Muscle of leg (tissue), 11 donors: ENCODE measurements around the gene SMAD9. TPM values are rescaled to one million over a fixed set of nuclear protein-coding genes. Genes with fewer than 3 reads are reported as not detected.

Experiments used
- DNase-seq: peaks from one replicate; pipeline ENCODE4 v3.0.0; 2013
- H3K27ac ChIP-seq: one replicate; pipeline ENCODE4 v1.5.1; 2013; ENCODE audit warnings: mild to moderate bottlenecking, low read length, control low read depth
- H3K27me3 ChIP-seq: one replicate; pipeline ENCODE4 v1.6.1; 2013; ENCODE audit warnings: low read length; ENCODE audit not compliant: control insufficient read depth, insufficient read depth
- H3K36me3 ChIP-seq: one replicate; pipeline ENCODE4 v1.6.1; 2013; ENCODE audit warnings: low read length; ENCODE audit not compliant: control insufficient read depth, insufficient read depth
- H3K4me1 ChIP-seq: one replicate; pipeline ENCODE4 v1.6.1; 2013; ENCODE audit warnings: low read length; ENCODE audit not compliant: control insufficient read depth, insufficient read depth
- H3K4me3 ChIP-seq: one replicate; pipeline ENCODE4 v1.5.1; 2013; ENCODE audit warnings: low read length, control low read depth
- H3K9me3 ChIP-seq: replicated peaks from 2 replicates; pipeline ENCODE4 v1.6.1; 2013; ENCODE audit warnings: low read depth, low read length; ENCODE audit not compliant: control insufficient read depth
- WGBS: methylation state at CpG from one replicate; pipeline ENCODE4 v1.1.5; 2013; ENCODE audit warnings: missing lambda C conversion rate; ENCODE audit not compliant: insufficient coverage; 5-methylcytosine and 5-hydroxymethylcytosine counted together
- polyA plus RNA-seq, 8 donors: library from polyadenylated mRNA; unstranded; fragments of 120-200 nt; gene quantifications; one replicate each; pipeline versions ENCODE4 v1.2.1 to v1.2.3, GENCODE V29; 2013; ENCODE audit warnings: inconsistent platforms in 1 of 8, low replicate concordance in 1 of 8; ENCODE audit not compliant: insufficient read length in 8 of 8, insufficient read depth in 1 of 8
- total RNA-seq: library from RNA; stranded (reverse); fragments of 120-200 nt; gene quantifications from one replicate; pipeline ENCODE4 v1.2.4, GENCODE V29; 2013

Gene SMAD9
- total and polyA plus RNA-seq, 9 donors = 12.2 to 20.1 (median 15.8) TPM

DNA sequence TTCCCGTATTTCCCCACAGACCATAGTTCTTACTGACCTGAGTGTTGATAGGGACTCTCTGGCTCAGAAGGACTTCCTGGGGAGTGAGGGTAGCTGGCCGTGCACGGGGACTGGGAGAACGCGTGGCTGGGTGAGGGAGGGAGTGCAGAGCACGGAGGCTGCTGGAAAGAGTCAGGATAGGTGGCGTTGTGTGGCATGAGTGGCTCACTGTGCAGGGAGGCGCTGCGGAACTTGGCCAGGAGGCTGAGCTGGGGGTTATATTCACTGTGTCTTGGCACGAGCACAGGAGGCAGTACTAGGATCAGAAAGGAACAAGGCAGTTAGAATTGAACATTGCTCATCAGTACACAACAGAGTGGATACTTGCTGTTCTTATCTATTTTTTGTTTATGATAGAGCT is 47.4 kb downstream of the SMAD9 start:
- 76% methylated on average over 7 of the region's 10 CpGs for WGBS
- no peak for DNase-seq
- peaks cover 15% of the 10 kb centered on the region for H3K36me3 ChIP-seq
- H3K27me3 ChIP-seq = no peaks in the 10 kb centered on the region
- H3K9me3 ChIP-seq = no peaks in the 10 kb centered on the region
- no peak overlapping the region for H3K27ac ChIP-seq
- H3K4me1 ChIP-seq = no peaks in the 10 kb centered on the region
- H3K4me3 ChIP-seq = no peak overlapping the region

DNA sequence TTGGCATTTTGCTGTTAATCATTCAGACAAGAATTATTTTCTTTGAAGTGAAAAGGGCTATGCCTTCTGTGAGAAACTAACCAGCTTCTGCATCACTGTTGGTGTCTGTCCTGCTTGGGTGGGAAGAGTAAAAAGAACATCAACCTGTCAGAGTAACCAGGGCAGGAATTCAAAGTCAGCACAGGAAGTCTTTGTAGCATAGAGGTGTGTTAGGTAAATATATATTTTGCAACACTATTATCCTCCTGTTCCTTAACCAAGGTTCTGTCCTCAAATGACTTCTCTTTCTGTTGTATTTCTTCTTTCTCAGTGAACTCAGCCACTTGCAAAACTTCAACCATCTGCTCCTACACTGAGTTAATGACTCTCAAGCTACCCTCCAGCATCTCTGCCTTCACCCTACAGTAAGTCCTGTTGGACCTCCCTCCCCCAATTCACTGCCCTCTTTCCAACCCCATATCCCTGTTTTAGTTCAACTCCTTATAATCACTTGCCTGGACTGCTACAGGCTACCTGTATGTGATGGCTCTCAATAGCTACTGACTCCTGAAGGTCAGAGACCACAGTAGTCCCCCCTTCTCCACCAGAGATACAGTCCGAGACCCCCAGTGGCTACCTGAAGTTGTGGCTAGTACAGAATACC is 49.9 kb downstream of the SMAD9 start:
- WGBS = no CpG with 5 or more reads among the region's 1 CpG
- H3K27me3 ChIP-seq = no peaks in the 10 kb centered on the region
- DNase-seq = no peak
- no peak overlapping the region for H3K27ac ChIP-seq
- H3K4me1 ChIP-seq = no peaks in the 10 kb centered on the region
- no peak overlapping the region for H3K4me3 ChIP-seq
- H3K36me3 ChIP-seq = peaks cover 23% of the 10 kb centered on the region
- no peaks in the 10 kb centered on the region for H3K9me3 ChIP-seq

DNA sequence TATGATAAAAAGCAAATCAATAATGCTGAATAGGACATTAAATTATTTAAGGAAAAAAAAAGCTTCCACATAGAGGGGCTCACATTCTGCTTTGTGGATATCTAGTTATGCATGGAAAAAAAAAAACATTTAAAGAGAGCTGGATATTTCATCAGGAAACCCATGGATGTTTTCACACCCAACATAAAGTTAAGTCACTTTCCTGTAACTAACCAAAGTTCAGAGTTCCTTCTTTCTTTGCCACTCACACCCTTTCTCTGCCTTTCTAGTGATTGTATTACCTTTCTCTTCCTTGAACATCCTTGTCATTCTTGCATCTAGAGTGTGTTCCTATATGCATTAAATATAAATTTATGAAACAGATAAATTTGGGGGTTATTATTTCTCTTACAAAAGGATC is 53.8 kb downstream of the SMAD9 start:
- peaks cover 34% of the 10 kb centered on the region for H3K36me3 ChIP-seq
- no peaks in the 10 kb centered on the region for H3K9me3 ChIP-seq
- no peak for DNase-seq
- no peak overlapping the region for H3K27ac ChIP-seq
- H3K27me3 ChIP-seq = no peaks in the 10 kb centered on the region
- no peak overlapping the region for H3K4me3 ChIP-seq
- H3K4me1 ChIP-seq = no peaks in the 10 kb centered on the region

DNA sequence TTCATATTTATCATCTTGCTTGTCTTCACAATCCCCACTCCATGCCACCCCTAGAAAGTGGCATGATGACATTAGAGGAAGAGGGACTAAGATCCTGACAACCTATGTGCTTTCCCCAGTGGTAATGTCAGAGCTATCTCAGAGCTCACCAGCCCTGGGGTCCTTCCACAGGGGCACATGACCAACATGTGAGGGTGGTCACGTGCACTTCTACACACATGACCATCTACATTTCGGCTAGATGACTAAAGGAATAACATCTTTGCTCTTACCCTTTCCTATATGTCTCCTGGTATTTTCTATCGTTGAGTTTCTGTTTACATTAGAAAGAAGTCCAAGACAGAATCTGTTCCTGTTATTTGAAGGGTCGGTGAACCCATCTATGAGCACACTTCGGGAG is 54.8 kb downstream of the SMAD9 start:
- Histone ChIP-seq H3K27ac (no peak overlapping the region), H3K36me3 (peaks cover 37% of the 10 kb centered on the region), H3K4me1 (no peaks in the 10 kb centered on the region), H3K9me3 (no peaks in the 10 kb centered on the region), H3K27me3 (no peaks in the 10 kb centered on the region), H3K4me3 (no peak overlapping the region)
- 96% methylated on average over 2 of the region's 5 CpGs for WGBS
- no peak for DNase-seq

DNA sequence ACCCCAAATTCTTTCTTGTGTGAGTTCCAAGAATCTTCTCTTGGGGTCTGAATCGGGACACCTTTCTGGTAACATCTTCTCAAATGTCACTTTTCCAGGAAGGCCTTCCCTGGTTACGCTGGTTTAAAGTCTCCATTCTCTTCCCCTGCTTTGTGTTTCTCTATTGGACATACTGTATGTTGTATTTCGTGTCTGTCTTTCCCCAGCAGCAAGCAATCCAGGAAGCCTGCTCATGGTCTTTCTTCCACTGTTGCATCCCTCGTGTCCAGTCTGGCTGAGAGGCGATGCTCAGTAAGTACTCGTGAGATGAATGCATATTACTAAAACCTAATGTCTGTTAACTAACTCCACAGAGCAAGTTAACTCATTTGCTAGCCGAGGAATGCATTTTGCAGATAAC is 57.3 kb downstream of the SMAD9 start:
- H3K9me3 ChIP-seq = no peaks in the 10 kb centered on the region
- no peak overlapping the region for H3K4me3 ChIP-seq
- 76% methylated on average over 4 of the region's 7 CpGs for WGBS
- H3K27ac ChIP-seq = peak overlapping the region; percentile 31
- no peaks in the 10 kb centered on the region for H3K27me3 ChIP-seq
- peaks cover 34% of the 10 kb centered on the region for H3K36me3 ChIP-seq
- no peaks in the 10 kb centered on the region for H3K4me1 ChIP-seq
- no peak for DNase-seq

DNA sequence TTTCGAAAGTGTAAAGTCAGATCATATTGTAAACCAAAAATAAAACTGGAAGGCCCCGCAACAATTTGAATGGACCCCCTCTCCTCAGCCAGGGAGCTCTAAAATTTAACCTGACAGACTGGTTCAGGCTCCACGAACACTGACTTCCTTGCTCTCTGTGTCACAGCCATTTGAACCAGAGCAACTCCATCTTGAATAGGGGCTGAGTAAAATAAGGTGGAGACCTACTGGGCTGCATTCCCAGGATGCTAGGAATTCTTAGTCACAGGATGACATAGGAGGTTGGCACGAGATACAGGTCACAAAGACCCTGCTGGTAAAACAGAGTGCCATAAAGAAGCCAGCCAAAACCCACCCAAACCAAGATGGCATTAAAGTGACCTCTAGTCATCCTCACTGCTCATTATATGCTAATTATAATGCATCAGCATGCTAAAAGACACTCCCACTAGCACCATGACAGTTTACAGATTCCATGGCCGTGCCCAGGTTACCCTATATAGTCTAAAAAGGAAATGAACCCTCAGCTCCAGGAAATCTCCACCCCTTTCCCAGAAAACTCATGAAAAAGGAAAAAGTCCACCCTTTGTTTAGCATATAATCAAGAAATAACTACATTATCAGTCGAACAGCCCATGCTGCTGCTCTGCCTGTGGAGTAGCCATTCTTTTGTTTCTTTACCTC is 57.9 kb downstream of the SMAD9 start:
- Histone ChIP-seq H3K4me1 (no peaks in the 10 kb centered on the region), H3K27ac (peak overlapping the region; percentile 31), H3K9me3 (no peaks in the 10 kb centered on the region), H3K36me3 (peaks cover 34% of the 10 kb centered on the region), H3K27me3 (no peaks in the 10 kb centered on the region), H3K4me3 (no peak overlapping the region)
- DNase-seq = no peak
- 89% methylated on average over 3 of the region's 6 CpGs for WGBS

DNA sequence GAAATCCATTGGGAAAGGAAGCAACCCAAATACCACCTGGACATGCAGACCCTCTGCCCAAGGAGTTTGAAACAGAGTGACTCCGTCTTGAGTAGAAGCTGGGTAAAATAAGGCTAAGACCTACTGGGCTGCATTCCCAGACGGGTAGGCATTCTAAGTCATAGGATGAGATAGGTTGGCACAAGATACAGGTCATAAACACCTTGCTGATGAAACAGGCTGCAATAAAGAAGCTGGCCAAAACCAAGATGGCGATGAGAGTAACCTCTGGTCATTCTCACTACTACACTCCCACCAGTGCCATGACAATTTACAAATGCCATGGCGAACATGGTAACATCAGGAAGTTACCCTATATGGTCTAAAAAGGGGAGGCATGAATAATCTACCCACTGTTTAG is 60.8 kb downstream of the SMAD9 start:
- Histone ChIP-seq H3K4me3 (no peak overlapping the region), H3K36me3 (peaks cover 29% of the 10 kb centered on the region), H3K27me3 (no peaks in the 10 kb centered on the region), H3K27ac (no peak overlapping the region), H3K9me3 (no peaks in the 10 kb centered on the region), H3K4me1 (no peaks in the 10 kb centered on the region)
- no peak for DNase-seq
- 94% methylated on average over 3 of the region's 4 CpGs for WGBS

DNA sequence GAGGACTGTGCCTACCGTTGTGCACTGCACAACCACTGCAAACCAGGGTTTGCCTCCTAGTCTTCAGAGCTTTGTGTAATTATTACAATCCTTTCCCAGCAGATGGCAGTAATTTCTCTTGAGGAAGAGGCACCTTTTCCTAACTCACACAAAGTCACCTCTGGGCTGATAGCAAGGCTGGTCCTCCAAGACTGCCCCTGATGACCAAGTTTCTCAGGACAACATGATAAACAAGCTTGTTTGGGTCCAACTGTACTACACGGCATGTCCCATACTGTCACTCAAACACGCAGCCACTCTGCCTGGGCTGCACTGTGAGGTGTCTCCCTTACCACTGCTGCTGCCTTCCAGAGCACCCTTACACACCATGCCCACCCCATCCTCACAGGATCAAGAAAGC is 61.7 kb downstream of the SMAD9 start:
- Histone ChIP-seq H3K27me3 (no peaks in the 10 kb centered on the region), H3K4me3 (no peak overlapping the region), H3K9me3 (no peaks in the 10 kb centered on the region), H3K4me1 (no peaks in the 10 kb centered on the region), H3K27ac (no peak overlapping the region), H3K36me3 (peaks cover 26% of the 10 kb centered on the region)
- 38% methylated on average over 2 of the region's 3 CpGs for WGBS
- peak; percentile 71 for DNase-seq

DNA sequence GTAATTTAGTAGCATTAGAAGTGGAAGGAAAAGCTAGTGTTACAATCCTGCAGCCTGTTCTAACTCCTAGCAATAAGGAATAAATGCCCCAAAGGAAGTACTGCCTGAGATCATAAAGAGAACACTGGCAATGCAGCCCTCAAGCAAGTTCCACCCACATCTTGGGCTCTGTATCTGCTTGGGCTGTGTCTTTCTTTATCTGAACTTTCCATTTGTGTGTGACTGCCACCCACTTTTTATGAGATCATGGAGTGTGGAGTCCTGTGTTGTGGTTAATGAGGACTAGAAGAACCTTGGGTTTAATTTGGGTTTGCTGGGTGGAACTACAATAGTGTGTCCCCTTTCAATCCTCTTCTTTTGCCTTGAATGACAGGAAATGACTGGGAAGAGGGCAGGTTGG is 62.8 kb downstream of the SMAD9 start:
- no peak for DNase-seq
- Histone ChIP-seq H3K4me1 (no peaks in the 10 kb centered on the region), H3K27ac (no peak overlapping the region), H3K9me3 (no peaks in the 10 kb centered on the region), H3K4me3 (no peak overlapping the region), H3K36me3 (peaks cover 26% of the 10 kb centered on the region), H3K27me3 (no peaks in the 10 kb centered on the region)

DNA sequence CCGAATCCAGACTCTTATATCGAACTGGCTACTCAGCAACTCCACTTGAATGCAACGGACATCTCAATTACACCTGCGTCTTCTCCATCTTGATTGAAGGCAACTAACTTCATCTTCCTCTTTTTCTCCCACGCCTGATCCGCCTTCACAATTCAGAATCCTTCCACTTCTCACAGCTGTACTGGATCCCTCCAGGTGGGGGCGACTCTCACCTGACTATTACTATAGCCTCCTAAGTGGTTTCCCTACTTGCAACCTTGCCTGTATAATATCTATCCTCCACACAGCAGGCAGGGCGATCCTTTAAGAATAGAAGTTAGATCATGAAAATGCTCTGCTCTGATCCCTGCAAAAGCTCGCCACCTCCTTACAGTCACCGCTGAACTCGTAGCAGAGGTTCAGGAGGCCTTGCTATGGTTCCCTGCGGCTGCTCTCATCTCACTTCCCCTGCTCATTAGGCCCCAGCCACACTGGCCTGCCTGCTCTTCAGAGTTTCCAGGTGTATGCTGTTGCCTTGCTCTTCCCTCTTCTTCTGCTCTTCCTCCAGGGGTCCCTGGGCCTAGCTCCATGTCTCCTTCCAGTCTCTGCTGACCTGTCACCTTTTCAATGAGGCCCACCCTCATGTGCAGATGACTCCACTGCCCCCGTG is 69.1 kb downstream of the SMAD9 start:
- no peak for DNase-seq
- Histone ChIP-seq H3K4me1 (no peaks in the 10 kb centered on the region), H3K9me3 (no peaks in the 10 kb centered on the region), H3K27ac (no peak overlapping the region), H3K27me3 (no peaks in the 10 kb centered on the region), H3K4me3 (no peak overlapping the region), H3K36me3 (peaks cover 19% of the 10 kb centered on the region)
- 91% methylated on average over 11 of the region's 13 CpGs for WGBS
